Inferior parietal cortex (tissue), 1 donor: ENCODE results near the gene ADGRF3.
"Not testable (repeated sequence)": the region's sequence is repeated elsewhere in the genome, so short reads cannot be mapped to it uniquely, and the experiment has no call there.

Experiments used
- DNase-seq: peaks from one replicate; pipeline ENCODE4 v3.0.0-alpha.2; 2016; ENCODE audit errors: extremely low spot score

Gene ADGRF3

DNA sequence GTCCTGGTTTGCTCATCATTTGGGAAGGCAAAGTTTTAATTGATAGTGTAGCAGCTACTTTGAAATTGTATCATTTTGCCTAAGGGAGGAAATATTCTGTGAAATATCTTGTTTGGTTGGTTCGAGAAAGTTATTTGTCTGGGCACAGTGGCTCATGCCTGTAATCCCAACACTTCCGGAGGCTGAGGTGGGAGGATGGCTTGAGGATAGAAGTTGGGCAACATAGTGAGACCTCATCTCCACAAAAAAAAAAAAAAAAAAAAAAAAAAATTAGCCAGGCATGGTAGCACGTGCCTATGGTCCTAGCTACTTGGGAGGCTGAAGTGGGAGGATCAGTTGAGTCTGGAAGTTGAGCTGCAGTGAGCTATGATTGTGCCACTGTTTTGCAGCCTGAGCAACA lies 3.1 kb upstream of the ADGRF3 start:
- no peak for DNase-seq

DNA sequence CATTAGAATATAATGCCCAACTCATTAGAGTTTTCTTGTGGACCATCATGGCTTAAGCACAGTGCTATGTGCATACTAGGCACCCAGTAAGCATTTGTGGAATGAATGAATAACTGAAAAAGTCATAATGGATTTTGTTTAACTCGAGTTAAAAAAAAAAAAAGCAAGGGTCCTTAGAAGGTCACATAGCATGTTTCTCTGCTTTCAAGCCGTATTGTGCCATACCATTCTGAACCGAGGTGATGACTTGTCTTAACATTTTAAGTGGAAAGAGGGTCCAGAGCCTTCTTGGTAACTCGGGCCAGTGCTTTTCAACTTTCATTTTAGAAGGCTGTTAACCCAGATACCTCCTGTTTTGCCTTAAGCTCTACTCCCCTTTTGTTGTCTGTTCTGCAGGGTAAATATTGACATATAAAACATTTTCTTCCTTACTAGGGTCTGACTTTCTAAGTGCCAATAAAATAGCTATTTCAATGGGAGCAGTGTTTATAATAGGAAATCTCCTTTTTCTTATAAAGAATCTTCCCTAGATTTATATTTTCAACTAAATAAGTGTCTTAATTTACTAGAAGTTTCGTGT lies 787 bp upstream of the ADGRF3 start:
- no peak for DNase-seq

- DNase-seq, result peak; percentile 100
These were observed 790 bp downstream of the ADGRF3 start, which contains the start of gene SELENOI for GRCh38 chr2:26345545-26346453. SELENOI (plus strand) TSS chr2:26346143; CDS start chr2:26346233, 90 bp downstream.

- DNase-seq, result no peak
These were observed 1.4 kb downstream of the ADGRF3 start for GRCh38 chr2:26345283-26345544.

DNA sequence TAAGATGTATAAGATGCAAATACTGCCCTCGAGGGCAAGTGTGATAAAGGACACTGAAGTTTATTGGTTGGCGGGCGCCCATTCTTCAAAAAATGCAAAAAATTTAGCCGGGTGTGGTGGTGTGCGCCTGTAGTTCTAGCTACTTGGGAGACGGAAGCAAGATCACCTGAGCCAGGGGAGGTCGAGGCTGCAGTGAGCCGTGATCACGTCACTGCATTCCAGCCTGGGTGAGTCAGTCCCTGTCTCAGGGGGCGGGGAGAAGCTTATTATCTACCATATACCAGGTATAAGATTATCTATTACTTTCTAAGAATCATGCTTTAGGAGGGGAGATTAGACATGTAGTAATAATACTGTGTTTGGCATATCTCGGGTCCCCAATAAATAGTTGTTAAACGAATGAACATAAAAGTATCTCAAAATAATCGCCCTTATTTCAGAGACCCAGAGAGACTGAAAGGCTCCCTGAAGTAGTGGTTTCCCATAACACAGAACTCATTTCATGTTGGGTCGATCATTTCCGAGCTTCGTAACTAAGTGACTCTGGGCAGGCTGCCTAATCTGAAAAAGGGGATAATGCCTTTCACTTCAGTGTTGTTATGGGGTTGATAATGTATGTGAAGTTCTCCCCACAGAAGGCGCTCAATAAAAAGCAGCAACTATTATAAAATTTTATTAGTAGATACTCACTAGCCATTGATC lies 1.9 kb downstream of the ADGRF3 start:
- DNase-seq, result no peak

DNA sequence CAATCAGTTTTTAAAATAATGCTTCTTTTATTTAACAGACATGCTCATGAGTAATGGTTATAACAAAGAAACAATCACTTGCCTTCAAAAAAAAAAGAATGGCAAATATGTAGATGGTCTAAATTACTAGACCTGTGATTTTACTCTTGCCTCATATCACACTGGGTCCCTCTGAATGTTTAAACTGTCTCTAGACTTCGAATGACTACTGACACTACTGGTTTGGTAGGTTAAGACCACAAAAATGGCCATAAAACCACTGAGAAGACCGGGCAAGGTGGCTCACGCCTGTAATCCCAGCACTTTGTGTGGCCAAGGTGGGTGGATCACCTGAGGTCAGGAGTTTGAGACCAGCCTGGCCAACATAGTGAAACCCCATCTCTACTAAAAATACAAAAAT lies 5.8 kb downstream of the ADGRF3 start:
- DNase-seq, result no peak

DNA sequence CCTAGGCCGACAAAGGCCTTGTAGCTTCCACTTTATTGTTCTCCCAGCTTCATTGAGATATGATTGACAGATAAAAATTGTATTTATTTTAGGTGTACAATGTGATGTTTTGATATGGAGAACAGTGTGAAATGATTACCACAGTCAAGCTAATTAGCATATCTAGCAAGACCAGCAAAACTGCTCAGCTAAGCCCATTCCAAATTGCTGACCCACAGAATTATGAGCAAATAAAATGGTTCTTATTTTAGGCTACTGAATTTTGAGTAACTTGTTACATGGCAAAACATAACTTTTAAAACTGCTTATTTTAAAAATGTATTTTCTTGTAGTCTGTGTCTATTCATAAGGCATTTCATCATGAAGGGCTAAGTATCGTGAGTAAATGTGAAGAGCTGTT lies 9.3 kb downstream of the ADGRF3 start:
- DNase-seq, result no peak

GRCh38 chr2:26336719-26337118 lies 9.9 kb downstream of the ADGRF3 start:
- DNase-seq, result no peak

- DNase-seq, result no peak
These were observed 11.4 kb downstream of the ADGRF3 start for GRCh38 chr2:26335231-26335630.

DNA sequence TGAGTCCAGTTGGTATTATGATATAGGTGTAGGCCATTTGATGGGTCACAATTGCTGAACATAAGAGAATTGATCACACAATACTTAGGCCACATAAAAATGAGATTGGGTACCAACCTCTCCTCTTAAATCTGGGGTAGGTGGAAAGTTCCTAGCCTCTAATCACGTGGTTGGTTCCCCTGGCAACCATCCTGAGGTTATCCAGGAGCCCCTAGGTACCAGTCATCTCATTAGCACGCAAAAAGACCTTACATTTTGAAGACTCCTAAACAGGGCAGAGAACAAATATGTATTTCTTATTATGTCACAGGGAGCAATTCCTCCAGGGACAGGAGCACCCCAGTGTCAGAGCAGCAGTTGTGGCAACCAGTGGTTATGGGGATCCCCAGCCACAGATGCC lies 13.3 kb downstream of the ADGRF3 start:
- no peak for DNase-seq

DNA sequence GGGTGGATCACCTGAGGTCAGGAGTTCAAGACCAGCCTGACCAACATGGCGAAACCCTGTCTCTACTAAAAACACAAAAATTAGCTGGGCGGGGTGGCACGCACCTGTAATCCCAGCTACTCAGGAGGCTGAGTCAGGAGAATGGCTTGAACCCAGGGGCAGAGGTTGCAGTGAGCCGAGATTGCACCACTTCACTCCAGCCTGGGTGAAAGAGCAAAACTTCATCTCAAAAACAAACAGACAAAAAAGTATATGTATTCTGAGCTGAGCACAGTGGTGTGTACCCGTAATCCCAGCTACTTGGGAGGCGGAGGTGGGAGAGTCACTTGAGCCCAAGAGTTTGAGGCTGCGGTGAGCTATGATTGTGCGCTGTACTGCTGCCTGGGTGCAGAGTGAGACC lies 15.3 kb downstream of the ADGRF3 start:
- not testable (repeated sequence) for DNase-seq

DNA sequence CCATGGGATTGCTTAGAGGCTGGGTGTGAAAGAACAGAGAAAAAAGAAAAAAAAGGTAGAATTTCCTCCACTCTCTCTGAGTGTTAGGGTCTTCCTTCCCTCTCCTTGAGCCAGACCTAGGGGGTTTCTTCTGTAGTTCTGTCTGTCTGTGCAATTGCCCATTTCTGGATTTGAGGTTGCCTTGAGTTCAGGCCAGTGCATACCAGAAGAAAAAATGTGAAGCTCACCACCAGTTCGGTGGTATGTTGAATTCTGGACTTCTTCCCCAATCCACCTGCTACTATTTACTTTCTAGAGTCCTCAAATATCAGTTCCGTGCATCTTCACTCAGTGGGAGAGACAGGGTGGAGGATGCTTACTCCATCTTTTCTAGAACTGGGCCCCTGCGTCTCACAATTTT lies 16.0 kb downstream of the ADGRF3 start:
- no peak for DNase-seq

- DNase-seq, result peak; percentile 87
These were observed 16.5 kb downstream of the ADGRF3 start for GRCh38 chr2:26330114-26330549.

GRCh38 chr2:26329083-26329482 lies 17.5 kb downstream of the ADGRF3 start:
- DNase-seq, result not testable (repeated sequence)

DNA sequence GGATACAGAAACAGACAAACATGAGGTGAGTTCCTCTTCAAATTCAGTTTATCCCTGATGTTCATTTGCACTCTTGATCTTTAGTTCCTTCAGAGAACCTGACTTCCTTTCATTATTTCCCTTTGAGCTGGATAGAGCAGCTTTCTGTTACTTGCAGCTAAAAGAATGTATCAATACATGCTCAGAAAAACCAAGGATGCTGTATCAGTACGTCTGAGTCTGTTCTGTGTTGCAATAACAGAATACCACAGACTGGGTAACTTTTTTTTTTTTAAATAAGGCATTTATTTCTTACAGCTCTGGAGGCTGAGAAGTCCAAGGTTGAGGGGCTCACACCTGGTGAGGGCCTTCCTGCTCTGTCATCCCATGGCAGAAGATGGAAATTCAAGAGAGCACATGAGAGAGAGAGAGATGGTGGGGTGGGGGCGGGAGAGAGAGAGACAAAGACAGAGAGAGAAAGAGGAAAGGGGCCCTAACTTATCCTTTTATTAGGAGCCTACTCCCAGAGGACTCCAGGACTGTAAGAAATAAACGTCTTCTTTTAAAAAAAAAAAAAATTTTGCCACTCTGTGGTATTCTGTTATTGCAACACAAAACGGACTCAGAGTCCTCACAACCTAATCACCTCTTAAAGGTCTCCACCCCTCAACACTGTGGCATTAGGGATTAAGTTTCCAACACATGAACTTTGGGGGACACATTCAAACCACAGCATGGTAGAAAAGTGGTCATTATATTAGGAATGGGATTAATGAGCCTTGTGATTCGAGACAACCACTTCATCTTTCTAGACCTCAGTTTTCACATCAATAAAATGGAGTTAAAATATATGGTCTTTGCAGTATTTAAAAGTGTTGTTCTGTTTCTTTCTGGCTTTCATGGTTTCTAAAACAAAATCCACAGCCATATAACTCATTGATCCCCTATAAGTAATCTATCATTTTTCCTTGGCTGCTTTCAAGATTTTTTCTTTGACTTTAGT lies 19.0 kb downstream of the ADGRF3 start:
- no peak for DNase-seq

DNA sequence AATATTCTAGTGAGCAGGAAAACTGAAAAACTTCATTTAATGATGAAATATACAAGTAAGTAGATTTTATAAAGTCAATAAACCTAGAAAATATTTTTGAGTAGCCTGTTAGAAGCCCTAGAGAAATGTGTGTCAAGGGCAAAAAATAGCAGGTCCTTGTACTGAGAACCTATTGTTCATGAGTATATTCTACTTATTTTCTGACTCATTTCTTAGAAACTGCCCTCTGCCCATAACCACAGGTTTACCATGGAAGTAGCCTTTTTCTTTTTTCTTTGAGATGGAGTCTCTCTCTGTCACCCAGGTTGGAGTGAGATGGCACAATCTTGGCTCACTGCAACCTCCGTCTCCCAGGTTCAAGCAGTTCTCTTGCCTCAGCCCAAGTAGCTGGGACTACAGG lies 20.1 kb downstream of the ADGRF3 start:
- no peak for DNase-seq

- DNase-seq, result no peak
These were observed 20.7 kb downstream of the ADGRF3 start for GRCh38 chr2:26325851-26326250.

DNA sequence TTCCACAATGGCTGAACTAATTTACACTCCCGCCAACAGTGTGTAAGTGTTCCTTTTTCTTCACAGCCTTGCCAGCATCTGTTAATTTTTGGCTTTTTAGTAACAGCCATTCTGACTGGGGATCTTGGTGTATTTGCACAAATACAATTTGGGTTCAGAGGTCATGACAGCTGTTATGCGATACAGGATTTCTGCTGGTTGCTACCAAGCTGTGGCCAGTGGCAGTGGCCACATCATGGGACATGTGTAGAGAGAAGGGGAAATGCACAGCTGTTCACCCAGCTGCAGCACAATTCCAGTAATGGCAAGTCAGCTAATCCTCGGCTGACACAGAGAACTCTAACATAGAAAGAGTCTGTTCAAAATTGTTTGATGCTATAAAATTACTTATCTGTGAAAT lies 21.7 kb downstream of the ADGRF3 start:
- no peak for DNase-seq

DNA sequence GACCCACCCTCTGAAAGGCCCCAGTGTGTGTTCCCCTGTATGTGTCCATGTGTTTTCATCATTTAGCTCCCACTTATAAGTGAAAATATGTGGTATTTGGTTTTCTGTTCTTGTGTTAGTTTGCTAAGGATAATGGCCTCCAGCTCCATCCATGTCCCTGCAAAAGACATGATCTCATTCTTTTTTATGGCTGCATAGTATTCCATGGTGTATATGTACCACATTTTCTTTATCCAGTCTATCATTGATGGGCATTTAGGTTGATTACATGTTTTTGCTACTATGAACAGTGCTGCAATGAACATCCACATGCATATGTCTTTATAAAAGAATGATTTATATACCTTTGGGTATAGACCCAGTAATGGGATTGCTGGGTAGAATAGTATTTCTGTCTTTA lies 22.1 kb downstream of the ADGRF3 start:
- DNase-seq, result not testable (repeated sequence)

GRCh38 chr2:26318950-26319349 lies 27.6 kb downstream of the ADGRF3 start:
- no peak for DNase-seq

DNA sequence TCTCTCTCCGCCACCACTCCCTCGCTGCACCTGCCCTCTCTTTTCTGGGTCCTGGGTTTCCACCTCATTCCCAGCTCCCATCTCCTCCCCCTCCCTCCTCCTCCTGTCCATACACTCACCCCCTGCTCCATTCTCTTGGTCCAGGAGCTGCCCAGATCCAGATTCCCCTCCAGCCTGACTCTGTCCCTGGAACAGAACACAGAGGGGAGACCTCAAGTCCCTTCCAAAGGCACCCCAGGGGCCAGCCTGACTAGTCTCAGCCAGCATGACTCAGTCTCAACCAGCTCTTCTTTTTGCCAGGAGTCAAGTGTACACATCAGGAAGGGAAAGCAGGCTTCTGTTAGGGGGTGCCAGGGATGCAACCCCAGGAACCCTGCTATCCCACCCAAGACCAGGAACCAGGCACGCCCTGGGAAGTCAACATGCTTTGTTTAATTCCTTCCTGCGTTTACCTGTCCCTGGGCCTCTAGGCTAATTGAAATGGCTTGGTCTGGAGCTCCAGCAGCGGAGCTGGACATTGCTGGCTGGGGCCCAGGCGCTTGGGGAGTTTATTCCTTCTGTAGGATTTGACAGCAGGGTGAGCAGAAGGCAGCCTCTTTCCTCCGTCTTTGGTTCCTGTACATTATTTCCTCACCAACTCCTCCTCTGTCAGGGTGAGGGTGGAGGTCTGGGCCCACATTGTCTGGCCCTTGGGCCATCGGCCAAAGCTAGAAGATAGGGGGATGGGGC lies 29.0 kb downstream of the ADGRF3 start:
- DNase-seq, result no peak
